A673 (cell line): ENCODE data around the gene PYM1.

Experiments used
- CTCF ChIP-seq: fragments of 300-800, 200-600 bp; sonication (generic); conservative IDR thresholded peaks from 2 replicates; pipeline ENCODE4 v1.5.1; 2017; ENCODE audit warnings: low read depth, mild to moderate bottlenecking, antibody characterized with exemption, low read length, moderate library complexity, mixed read lengths
- EZH2 ChIP-seq: fragments of 200-600 bp; sonication (generic); IDR thresholded peaks from 2 replicates; pipeline ENCODE4 v1.6.1; 2017; ENCODE audit warnings: borderline replicate concordance, low read depth, mild to moderate bottlenecking, mixed read lengths, antibody characterized with exemption, low read length; ENCODE audit not compliant: poor library complexity, severe bottlenecking

- TF ChIP-seq CTCF (no peak), EZH2 (no peak)
Measured at GRCh38 chr12:55877824-55878223, 49.9 kb downstream of the PYM1 start.
